Fibroblast of lung (primary cell): ENCODE data around the gene DPM2.

Experiments used
- EZH2 ChIP-seq: IDR thresholded peaks from 2 replicates; pipeline ENCODE4 v1.5.1; 2012; ENCODE audit warnings: low read length, control low read depth, mild to moderate bottlenecking; ENCODE audit errors: missing control alignments
- TF ChIP-seq, protein P1 (sequence below), 2 donors: IDR thresholded peaks in 1 of 2; conservative IDR thresholded peaks in 1 of 2; 1 replicate in 1 of 2; 2 replicates in 1 of 2; pipeline ENCODE4 v1.5.1; 2011 to 2012; ENCODE audit warnings: low read length in 2 of 2, control low read depth in 1 of 2, inconsistent platforms in 1 of 2, low read depth in 1 of 2, mild to moderate bottlenecking in 1 of 2

DNA sequence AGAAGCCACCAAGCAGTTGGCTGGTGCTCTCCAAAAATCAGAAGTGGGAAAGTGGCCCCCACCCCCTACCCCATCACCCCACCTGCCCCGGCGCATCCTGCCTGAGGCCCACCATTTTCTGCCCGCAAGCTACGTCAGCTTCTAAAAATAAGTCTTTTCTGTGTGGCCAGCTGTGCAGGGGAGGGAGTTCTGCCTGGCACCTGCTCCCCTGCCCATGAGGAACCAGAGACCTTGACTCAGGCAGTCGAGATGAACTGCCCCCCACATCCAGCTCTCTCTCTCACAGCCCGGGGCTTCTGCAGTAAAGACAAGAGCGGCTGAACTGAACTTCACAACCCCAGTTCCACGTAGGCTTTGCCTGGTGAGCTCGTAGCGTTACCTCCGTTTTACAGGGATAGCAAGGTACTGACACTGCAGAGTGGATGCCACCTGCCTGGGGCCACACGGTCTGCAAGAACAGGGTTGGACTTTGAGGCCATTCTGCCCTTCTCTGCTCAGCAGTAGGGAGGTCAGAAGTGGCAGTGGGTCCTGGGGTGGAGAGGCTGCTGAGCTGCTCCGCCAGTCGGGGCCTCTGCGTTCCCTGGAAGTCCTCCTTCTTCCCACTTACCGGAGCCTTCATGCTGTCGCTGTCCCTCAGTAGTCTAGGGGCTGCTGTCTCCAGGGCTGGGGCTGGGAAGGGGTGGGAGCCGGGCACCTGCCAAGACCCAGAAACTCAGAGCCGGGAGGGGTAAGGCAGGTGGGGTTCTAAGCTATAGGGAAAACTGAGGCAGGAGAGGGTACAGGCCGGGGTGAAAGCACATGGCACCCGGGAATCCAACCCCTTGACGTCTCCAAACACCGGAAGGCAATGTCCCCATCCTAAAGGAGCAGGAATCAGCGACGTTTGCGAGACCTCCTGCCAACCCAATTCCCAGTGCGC is 21.6 kb downstream of the DPM2 start:
- TF ChIP-seq, protein P1, sequence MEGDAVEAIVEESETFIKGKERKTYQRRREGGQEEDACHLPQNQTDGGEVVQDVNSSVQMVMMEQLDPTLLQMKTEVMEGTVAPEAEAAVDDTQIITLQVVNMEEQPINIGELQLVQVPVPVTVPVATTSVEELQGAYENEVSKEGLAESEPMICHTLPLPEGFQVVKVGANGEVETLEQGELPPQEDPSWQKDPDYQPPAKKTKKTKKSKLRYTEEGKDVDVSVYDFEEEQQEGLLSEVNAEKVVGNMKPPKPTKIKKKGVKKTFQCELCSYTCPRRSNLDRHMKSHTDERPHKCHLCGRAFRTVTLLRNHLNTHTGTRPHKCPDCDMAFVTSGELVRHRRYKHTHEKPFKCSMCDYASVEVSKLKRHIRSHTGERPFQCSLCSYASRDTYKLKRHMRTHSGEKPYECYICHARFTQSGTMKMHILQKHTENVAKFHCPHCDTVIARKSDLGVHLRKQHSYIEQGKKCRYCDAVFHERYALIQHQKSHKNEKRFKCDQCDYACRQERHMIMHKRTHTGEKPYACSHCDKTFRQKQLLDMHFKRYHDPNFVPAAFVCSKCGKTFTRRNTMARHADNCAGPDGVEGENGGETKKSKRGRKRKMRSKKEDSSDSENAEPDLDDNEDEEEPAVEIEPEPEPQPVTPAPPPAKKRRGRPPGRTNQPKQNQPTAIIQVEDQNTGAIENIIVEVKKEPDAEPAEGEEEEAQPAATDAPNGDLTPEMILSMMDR (conservative IDR thresholded peaks at IDR 0.05 in 1 of 2, IDR thresholded peaks at IDR 0.05 in 1 of 2; ENCODE audit: low read depth in 1 of 2, low read length in 2 of 2) = no peak
- no peak for TF ChIP-seq EZH2
